Measurements from ENCODE around the gene TMEM163. TPM values are rescaled to one million over a fixed set of nuclear protein-coding genes. Genes with fewer than 3 reads are reported as not detected.
A peak's percentile ranks its signal among the peaks of the same experiment; 100 is the strongest.

Gene TMEM163
- total RNA-seq, 6 experiments from 2014 or later, result 0.06 to 0.20 (median 0.07) TPM; not detected in 3

DNA sequence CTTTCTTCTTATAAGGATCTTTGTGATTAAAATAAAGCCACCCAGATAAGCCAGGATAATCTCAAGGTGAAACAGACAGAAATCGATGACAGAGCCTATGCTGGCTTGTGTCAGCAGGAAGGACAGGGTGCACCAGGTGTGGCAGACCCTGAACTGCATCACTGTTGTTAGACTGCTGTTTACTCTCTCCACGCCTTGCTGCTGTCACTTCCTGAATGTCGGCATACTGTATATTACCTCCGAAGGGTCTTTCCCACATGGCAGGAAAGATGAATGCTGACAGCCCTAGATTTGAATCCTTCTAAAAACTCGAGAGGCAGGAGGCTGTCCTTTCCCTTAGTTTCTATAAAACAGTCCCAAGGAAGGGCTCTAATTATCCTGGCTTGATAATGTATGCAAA is 18.9 kb upstream of the TMEM163 start:
- DNase-seq, result no peak

DNA sequence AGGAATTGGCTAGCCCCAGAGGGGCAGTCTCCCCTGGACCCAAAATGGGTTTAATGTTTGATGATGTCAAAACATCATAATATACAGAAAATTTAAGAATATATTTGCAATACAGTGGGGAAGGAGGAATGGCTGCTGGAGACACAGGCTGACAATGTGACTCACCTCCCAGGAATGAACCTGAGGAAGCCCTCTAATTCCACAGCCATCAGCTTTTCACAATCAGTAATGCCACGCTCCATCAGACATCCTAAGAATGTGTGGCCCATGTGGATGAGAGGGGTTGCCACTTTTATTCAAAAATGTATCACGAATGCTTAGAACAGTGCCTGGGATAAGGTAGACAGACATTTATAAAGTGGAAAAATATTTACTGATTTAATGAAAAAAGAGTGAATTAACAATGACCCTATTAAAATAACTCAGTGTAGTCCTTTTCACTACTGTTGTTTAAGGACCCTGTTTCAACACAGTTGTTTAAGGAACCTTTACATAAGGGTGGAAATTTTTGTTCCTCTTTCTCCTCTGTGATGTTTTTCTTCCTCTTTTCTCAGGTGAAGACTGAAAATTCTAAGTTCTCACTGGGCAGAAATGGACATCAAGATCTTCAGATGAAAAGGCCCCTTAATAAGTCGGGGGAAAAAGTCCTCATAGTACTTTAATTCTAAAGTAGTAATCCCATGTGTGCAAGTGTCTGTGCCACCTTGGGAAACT is 17.5 kb upstream of the TMEM163 start:
- H3K27ac ChIP-seq, result no peak overlapping the region
- intact Hi-C loops (cut with DNase I), result no loop called here
- WGBS (ENCODE audit: insufficient coverage, low coverage, low lambda C conversion rate, missing lambda C conversion rate), result 50% methylated on average over 2 of the region's 3 CpGs

More for the DNA sequence above, 18.9 kb upstream of the TMEM163 start:
- 30% methylated on average over 5 of the region's 5 CpGs for WGBS (ENCODE audit: insufficient coverage, low coverage, low lambda C conversion rate, missing lambda C conversion rate)
- Histone ChIP-seq H3K36me3 (no peaks in the 10 kb centered on the region), H3K4me1 (no peaks in the 10 kb centered on the region), H3K27me3 (no peaks in the 10 kb centered on the region), H3K4me3 (no peak overlapping the region), H3K27ac (no peak overlapping the region), H3K9me3 (no peaks in the 10 kb centered on the region)
- intact Hi-C loops (cut with DNase I), result no loop called here
- TF ChIP-seq CTCF (IDR thresholded peaks at IDR 0.05) (no peak), POLR2A (IDR thresholded peaks at IDR 0.05) (no peak)
- no peak for ATAC-seq

GRCh38 chr2:134728163-134728562 is 9.4 kb upstream of the TMEM163 start:
- Histone ChIP-seq H3K27ac (no peak overlapping the region), H3K36me3 (no peaks in the 10 kb centered on the region), H3K4me1 (no peaks in the 10 kb centered on the region), H3K9me3 (no peaks in the 10 kb centered on the region), H3K4me3 (no peak overlapping the region), H3K27me3 (peaks cover 0 to 6% of the 10 kb centered on the region in 2 donors)
- no peak for ATAC-seq
- TF ChIP-seq CTCF (IDR thresholded peaks at IDR 0.05) (no peak), POLR2A (IDR thresholded peaks at IDR 0.05) (no peak)
- intact Hi-C loops (cut with DNase I), result no loop called here
- WGBS (ENCODE audit: insufficient coverage, low coverage, low lambda C conversion rate, missing lambda C conversion rate), result 55% methylated on average over 3 of the region's 3 CpGs
- no peak for DNase-seq

More for the DNA sequence above, 17.5 kb upstream of the TMEM163 start:
- Histone ChIP-seq H3K9me3 (no peaks in the 10 kb centered on the region), H3K36me3 (no peaks in the 10 kb centered on the region), H3K27me3 (no peaks in the 10 kb centered on the region), H3K4me3 (no peak overlapping the region), H3K4me1 (no peaks in the 10 kb centered on the region)
- no peak for DNase-seq
- ATAC-seq, result peak in 1 of 4 donors; percentile 16
- no peak for TF ChIP-seq CTCF (IDR thresholded peaks at IDR 0.05)
- TF ChIP-seq POLR2A (IDR thresholded peaks at IDR 0.05), result no peak

DNA sequence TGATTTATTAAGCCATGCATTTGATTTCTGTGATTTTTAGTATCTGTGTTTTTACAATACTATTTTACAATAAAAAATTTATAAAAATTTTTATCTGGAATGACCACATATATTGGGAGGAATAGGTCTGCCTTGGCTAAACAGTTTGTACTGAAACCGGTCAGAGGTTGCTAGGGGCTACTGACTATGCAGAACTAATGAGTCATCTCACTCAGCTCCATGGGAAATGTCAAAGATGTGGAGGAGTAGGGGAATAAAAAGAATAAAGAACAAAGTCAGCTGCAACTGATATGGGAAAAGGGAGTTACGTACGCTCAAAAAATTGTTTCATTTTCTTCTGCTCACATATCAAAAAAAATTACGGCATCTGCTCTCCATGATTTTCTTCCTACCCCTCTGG is 8.6 kb upstream of the TMEM163 start:
- Histone ChIP-seq H3K4me3 (no peak overlapping the region), H3K4me1 (no peaks in the 10 kb centered on the region), H3K27me3 (peaks cover 0 to 6% of the 10 kb centered on the region in 2 donors), H3K9me3 (no peaks in the 10 kb centered on the region), H3K27ac (no peak overlapping the region), H3K36me3 (no peaks in the 10 kb centered on the region)
- ATAC-seq (no peak), DNase-seq (no peak)
- 80% methylated on average over 4 of the region's 4 CpGs for WGBS (ENCODE audit: insufficient coverage, low coverage, low lambda C conversion rate, missing lambda C conversion rate)
- intact Hi-C loops (cut with DNase I), result no loop called here
- TF ChIP-seq POLR2A (IDR thresholded peaks at IDR 0.05) (no peak), CTCF (IDR thresholded peaks at IDR 0.05) (no peak)
